GM19239 (cell line): ENCODE data around the gene MGP.

Experiments used
- DNase-seq: peaks from one replicate; pipeline ENCODE4 v3.0.0; 2011; ENCODE audit warnings: low spot score; ENCODE audit not compliant: insufficient read length
- FAIRE-seq: peaks from 2 replicates; lab custom pipeline; 2011; peaks lifted over from hg19 to GRCh38; lab: Jason Lieb, UNC

Gene MGP

GRCh38 chr12:14871247-14871646 lies 14.4 kb downstream of the MGP start:
- no peak for FAIRE-seq
- no peak for DNase-seq

DNA sequence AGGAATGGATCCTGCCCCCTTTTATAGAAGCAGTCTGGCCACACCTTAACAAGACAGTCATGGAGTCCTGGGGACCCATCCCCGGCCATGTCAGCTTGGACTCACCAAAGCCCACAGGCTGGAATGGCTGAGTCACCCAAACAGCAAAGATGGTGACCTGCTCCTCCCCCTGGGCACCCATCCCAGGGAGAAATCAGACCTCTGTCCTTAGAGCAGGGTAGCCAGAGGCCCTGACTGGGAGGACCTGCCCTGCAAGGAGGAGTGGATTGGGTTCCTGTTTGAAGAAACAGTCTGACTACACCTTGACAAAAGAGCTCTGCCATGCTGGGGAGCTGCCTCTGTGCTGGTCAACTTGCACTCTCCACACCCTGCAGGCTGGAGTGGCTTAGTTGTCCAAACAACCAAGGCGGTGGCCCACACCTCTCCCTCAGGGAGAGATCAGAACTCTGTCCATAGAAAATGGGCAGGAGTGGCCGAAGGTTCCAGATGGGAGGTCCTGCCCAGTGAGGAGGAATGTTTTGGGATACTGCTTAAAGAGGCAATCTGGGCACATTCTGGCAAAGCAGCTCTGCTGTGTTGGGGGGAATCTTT lies 16.6 kb downstream of the MGP start:
- FAIRE-seq (no peak), DNase-seq (no peak)

- DNase-seq (no peak), FAIRE-seq (no peak)
Observed at GRCh38 chr12:14860490-14860889, 25.2 kb downstream of the MGP start.

DNA sequence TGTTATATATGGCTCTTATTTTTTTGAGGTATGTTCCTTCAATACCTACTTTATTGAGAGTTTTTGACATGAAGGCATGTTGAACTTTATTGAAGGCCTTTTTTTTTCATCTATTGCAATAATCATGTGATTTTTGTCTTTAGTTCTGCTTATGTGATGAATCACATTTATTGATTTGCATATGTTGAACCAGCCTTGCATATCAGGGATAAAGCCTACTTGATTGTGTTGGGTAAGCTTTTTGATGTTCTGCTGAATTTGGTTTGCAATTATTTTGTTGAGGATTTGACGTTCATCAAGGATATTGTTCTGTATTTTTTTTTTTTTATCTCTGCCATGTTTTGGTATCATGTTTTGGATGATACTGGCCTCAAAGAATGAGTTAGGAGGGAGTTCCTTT lies 27.1 kb downstream of the MGP start:
- no peak for FAIRE-seq
- DNase-seq = no peak

- peak; percentile 11 for FAIRE-seq
- DNase-seq = no peak
Observed at GRCh38 chr12:14854586-14855183, 31.0 kb downstream of the MGP start.

DNA sequence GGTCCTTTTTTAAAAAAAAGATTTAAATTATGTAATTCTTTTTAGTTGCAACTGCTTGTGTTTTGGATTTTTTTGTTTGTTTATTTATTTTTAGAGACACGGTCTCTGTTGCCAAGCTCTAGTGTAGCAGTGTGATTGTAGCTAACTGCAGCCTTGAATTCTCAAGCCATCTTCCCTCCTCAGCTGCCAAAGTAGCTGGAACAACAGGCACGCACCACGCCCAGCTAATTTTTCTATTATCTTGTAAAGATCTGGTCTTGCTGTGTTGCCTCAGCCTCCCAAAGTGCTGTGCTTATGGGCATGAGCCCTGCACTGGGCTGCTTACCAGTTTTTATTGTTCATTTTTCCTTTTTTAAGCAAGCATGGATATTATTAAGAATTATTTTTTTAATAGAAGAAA lies 31.7 kb downstream of the MGP start:
- DNase-seq (no peak), FAIRE-seq (no peak)

DNA sequence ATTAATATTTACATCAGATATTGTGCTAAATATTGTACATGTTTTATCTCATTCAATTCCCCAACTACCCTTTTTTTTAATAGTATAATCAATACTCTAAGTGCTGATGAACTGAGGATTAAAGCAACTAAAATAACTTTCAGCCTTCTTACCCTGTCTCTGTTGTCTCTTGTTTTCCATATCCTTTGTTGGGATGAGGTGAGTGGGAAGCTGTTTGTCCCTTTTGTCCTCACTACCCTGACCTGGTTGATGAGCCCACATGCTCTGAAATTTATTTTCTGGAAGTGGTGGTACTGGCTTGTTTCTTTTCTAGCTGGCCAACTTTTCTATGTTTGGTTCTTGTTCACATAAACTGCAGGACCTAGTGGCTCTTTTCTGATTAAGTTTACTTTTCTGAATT lies 32.8 kb downstream of the MGP start:
- FAIRE-seq (no peak), DNase-seq (no peak)

DNA sequence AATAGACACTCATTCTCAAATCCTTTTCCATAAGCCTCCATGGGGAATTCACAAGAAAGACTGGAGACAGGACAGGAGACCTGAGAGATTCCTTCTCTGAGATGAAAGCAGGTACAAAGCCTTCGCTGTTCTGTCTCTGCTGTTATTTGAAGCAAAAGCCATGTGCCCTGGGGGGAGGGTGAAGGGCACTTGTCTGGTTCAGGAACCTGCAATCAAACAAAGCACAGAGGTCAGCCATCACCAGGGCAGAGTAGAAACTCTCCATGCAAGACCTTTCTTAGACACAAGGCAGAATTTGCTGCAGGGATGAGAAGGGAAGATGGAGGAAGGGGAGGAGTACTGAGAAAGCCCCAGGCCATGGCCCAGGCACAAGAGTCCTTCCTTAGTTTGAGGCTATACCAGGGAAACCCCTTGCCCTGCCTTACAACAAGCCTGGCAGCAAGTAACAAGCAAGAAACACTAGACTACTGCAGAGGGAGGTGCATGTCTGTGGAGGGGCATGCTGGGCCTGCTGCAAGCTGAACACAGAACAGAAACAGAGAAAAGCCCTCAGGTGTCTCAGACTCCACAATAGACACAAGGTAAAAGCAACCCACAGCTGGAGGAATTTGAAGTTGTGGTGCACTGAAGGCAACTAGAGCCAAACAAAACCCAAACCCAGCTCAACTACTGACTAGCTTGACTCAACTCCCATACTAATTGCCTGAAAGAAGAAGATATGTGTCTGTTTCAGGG lies 34.6 kb downstream of the MGP start:
- DNase-seq (no peak), FAIRE-seq (peak; percentile 53)

- DNase-seq = no peak
- FAIRE-seq = no peak
Observed at GRCh38 chr12:14849661-14850060, 36.0 kb downstream of the MGP start.

DNA sequence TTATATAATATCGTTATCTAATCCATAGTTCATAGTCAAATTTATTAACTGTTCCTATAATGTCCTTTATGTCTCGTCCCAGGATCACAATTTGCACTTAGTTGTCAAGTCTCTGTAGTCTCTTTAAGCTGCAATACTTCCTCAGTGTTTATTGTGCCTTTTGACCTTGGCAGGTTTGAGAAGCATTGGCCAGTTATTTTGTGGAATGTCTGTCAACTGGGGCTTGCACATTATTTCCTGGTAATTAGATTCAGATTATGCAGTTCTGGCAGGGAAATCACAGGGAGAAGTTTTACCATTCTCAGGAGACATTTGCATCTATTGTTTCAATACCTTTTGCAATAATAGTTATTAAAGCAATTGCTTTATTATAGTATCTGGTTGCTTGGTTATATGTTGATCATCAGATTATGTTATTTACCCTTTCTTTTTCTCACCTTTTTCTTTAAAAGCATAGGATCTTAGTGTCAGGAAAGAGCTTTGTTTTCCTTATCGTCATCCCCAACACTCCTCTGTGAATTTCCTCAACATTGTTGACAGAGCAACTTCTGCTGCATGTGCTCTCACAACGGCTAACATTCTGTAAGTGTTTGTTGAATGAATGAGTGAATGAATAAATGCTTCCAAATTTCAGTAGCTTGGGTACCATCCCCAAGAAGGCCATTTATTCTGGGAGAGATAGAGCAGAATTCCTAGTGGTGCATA lies 38.6 kb downstream of the MGP start:
- no peak for DNase-seq
- FAIRE-seq = no peak

GRCh38 chr12:14846042-14846587 lies 39.5 kb downstream of the MGP start:
- DNase-seq (no peak), FAIRE-seq (no peak)

DNA sequence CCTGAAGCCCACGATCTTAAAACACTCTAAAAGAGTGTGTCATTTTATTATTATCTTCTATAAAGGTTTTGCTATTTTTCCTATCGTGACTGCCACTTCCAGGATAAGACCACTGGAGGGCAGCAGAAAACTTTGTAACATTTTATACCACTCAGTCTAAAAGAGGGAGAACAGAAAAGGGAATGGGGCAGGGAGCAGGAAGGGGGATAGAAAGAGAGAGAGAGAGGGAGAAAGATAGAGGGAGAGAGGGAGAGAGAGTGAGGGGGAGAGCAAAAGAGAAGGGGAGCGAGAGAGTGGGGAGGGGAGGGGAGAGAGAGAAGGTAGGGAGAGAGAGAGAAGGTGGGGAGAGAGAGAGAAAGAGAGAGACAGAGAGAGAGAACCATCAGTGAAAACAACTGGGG lies 40.3 kb downstream of the MGP start:
- peak; percentile 21 for FAIRE-seq
- DNase-seq = peak; percentile 7

- no peak for DNase-seq
- FAIRE-seq = no peak
Observed at GRCh38 chr12:14844401-14844800, 41.3 kb downstream of the MGP start.

DNA sequence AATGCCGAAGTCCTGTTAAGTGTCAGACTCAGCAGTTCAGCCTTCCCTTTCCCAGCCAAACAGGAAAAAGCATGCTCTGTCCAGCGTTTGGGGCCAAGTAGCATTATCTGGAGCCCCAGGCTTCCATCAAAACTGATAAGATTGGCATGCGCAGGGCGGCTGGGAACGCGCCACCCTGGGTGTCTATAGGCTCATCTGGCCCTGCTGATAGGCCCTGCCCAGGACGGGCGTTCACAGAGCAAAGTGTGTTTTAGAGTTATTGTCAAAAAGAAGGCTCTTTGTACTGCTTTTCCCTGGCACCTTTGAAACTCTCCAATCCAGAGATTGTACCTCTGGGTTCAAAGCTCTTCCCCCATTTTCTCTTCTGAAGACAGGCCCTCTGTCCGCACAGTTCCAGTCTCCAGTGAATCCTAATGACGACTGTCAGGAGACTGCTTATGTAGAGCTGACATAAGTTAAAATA lies 42.2 kb downstream of the MGP start, which contains the start of gene ART4:
TSS of gene ART4 (minus strand) at position 102 of the 463 bp plus-strand sequence. CDS start 413 bp downstream, outside the sequence.
- DNase-seq (no peak), FAIRE-seq (no peak)

- no peak for DNase-seq
- no peak for FAIRE-seq
Observed at GRCh38 chr12:14842315-14842714, 43.3 kb downstream of the MGP start.

GRCh38 chr12:14841761-14842160 lies 43.9 kb downstream of the MGP start:
- DNase-seq (no peak), FAIRE-seq (no peak)

GRCh38 chr12:14840616-14841015 lies 45.0 kb downstream of the MGP start:
- DNase-seq (no peak), FAIRE-seq (no peak)

DNA sequence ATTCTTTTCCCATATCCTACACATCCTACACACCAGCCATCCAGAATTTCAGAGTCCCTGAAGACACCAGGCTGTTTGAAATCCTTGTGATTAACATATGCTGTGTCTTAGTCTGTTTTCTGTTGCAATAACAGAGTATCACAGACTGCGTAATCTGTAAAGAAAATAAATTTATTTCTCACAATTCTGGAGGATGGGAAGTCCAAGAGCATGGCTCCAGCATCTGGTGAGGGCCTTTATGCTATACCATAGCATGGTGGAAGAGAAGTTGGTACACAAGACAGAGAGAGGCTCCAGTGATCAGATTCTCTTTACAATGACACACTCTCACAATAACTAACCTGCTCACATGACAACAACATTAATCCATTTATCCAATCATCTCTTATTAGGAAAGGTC lies 46.4 kb downstream of the MGP start:
- FAIRE-seq (no peak), DNase-seq (no peak)

- FAIRE-seq (no peak), DNase-seq (no peak)
Observed at GRCh38 chr12:14836336-14837210, 49.1 kb downstream of the MGP start.

DNA sequence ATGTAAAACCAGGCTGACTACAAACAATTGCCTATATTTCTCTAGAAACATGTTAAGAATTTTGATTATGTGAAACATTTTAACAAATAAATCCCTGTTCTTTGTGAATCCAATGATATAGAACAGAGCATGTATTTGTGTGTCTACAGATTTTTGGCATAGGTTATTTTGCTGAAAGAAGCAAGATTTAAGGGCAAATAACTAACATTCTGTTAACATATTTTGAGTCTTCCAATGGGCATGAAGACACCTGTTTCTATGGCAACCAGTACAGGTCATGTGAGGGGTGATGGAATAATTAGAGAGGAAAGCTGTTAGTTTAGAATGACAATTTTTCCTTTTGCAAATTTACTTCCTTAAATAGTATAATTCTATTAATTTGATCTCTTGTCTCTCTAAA lies 51.1 kb downstream of the MGP start:
- DNase-seq (no peak), FAIRE-seq (no peak)
